Measurements from ENCODE around the gene DAPK2.

GRCh38 chr15:64014995-64015394 lies 31.3 kb downstream of the DAPK2 start:
- TF ChIP-seq, protein P1, sequence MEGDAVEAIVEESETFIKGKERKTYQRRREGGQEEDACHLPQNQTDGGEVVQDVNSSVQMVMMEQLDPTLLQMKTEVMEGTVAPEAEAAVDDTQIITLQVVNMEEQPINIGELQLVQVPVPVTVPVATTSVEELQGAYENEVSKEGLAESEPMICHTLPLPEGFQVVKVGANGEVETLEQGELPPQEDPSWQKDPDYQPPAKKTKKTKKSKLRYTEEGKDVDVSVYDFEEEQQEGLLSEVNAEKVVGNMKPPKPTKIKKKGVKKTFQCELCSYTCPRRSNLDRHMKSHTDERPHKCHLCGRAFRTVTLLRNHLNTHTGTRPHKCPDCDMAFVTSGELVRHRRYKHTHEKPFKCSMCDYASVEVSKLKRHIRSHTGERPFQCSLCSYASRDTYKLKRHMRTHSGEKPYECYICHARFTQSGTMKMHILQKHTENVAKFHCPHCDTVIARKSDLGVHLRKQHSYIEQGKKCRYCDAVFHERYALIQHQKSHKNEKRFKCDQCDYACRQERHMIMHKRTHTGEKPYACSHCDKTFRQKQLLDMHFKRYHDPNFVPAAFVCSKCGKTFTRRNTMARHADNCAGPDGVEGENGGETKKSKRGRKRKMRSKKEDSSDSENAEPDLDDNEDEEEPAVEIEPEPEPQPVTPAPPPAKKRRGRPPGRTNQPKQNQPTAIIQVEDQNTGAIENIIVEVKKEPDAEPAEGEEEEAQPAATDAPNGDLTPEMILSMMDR (IDR thresholded peaks at IDR 0.05; ENCODE audit: low read depth, low read length) = no peak
- no peak for TF ChIP-seq POLR2A (IDR thresholded peaks at IDR 0.05; ENCODE audit: extremely low read depth, insufficient read length)
- TF ChIP-seq MYC (IDR thresholded peaks at IDR 0.05; ENCODE audit: low read depth, low read length) = no peak
- TF ChIP-seq MAX (IDR thresholded peaks at IDR 0.05; ENCODE audit: low read depth, low read length) = no peak
